GM23338 (cell line): Measurements from ENCODE around the gene ARHGAP28. TPM values are rescaled to one million over a fixed set of nuclear protein-coding genes. Genes with fewer than 3 reads are reported as not detected.

Experiments used
- ATAC-seq: fragments of 200-7000 bp; cut with Tn5 transposase; 3 replicates; pipeline ENCODE4 v1.9.1; 2020
- DNase-seq: peaks from one replicate; pipeline ENCODE4 v3.0.0-alpha.2; 2015; ENCODE audit warnings: low spot score
- H2AFZ ChIP-seq: fragments of 200-600 bp; sonication (generic); 2 replicates; pipeline ENCODE4 v1.8.0; 2016; ENCODE audit warnings: antibody characterized with exemption, mild to moderate bottlenecking, moderate library complexity
- H3F3A ChIP-seq: fragments of 200-600 bp; sonication (generic); replicated peaks from 2 replicates; pipeline ENCODE4 v1.8.0; 2017; ENCODE audit warnings: antibody characterized with exemption, mixed run types, low read depth
- H3K27ac ChIP-seq: fragments of 200-600 bp; sonication (generic); 2 replicates; pipeline ENCODE4 v1.6.1; 2016; ENCODE audit warnings: low read depth
- H3K27me3 ChIP-seq: fragments of 200-600 bp; sonication (generic); 2 replicates; pipeline ENCODE4 v1.8.0; 2016; ENCODE audit warnings: mild to moderate bottlenecking, mixed run types, moderate library complexity; ENCODE audit not compliant: insufficient read depth
- H3K36me3 ChIP-seq: fragments of 200-600 bp; sonication (generic); 2 replicates; pipeline ENCODE4 v1.8.0; 2016; ENCODE audit warnings: mild to moderate bottlenecking; ENCODE audit not compliant: insufficient read depth
- H3K4me1 ChIP-seq: fragments of 200-600 bp; sonication (generic); 2 replicates; pipeline ENCODE4 v1.8.0; 2016; ENCODE audit warnings: mild to moderate bottlenecking, moderate library complexity; ENCODE audit not compliant: insufficient read depth
- H3K4me2 ChIP-seq: fragments of 200-600 bp; sonication (generic); 2 replicates; pipeline ENCODE4 v1.7.1; 2017; ENCODE audit warnings: mixed run types
- H3K4me3 ChIP-seq: fragments of 200-600 bp; sonication (generic); 2 replicates; pipeline ENCODE4 v1.6.1; 2016; ENCODE audit warnings: mixed run types
- H3K79me2 ChIP-seq: fragments of 200-600 bp; sonication (generic); replicated peaks from 2 replicates; pipeline ENCODE4 v1.8.0; 2017; ENCODE audit warnings: mild to moderate bottlenecking; ENCODE audit not compliant: insufficient read depth
- H3K9me2 ChIP-seq: fragments of 200-600 bp; sonication (generic); 2 replicates; pipeline ENCODE4 v1.8.0; 2017; ENCODE audit not compliant: insufficient read depth
- H4K20me1 ChIP-seq: fragments of 200-600 bp; sonication (generic); replicated peaks from 2 replicates; pipeline ENCODE4 v1.8.0; 2017; ENCODE audit warnings: mild to moderate bottlenecking; ENCODE audit not compliant: insufficient read depth
- H3K27ac Mint-ChIP-seq: 2 replicates; pipeline ENCODE4 v1.8.0; 2020; ENCODE audit warnings: inconsistent platforms, mild to moderate bottlenecking, moderate library complexity, mixed read lengths
- H3K27me3 Mint-ChIP-seq: 3 replicates; pipeline ENCODE4 v1.8.0; 2022; ENCODE audit warnings: low read depth, mild to moderate bottlenecking, moderate library complexity, mixed read lengths, inconsistent platforms; ENCODE audit not compliant: insufficient read depth, poor library complexity
- H3K36me3 Mint-ChIP-seq: 3 replicates; pipeline ENCODE4 v1.8.0; 2021; ENCODE audit warnings: low read depth, mild to moderate bottlenecking, inconsistent platforms, moderate library complexity, mixed read lengths
- H3K4me1 Mint-ChIP-seq: 3 replicates; pipeline ENCODE4 v1.8.0; 2020; ENCODE audit warnings: mild to moderate bottlenecking, inconsistent platforms, mixed read lengths
- H3K4me3 Mint-ChIP-seq: 3 replicates; pipeline ENCODE4 v1.8.0; 2021; ENCODE audit warnings: moderate library complexity, mild to moderate bottlenecking, inconsistent platforms, mixed read lengths
- H3K9me3 Mint-ChIP-seq: 3 replicates; pipeline ENCODE4 v1.8.0; 2020; ENCODE audit warnings: moderate library complexity, mild to moderate bottlenecking, inconsistent platforms, mixed read lengths
- CREB1 ChIP-seq: fragments of 250-450 bp; sonication (Bioruptor Pico); IDR thresholded peaks from 2 replicates; pipeline ENCODE4 v1.5.0; 2020; ENCODE audit warnings: low read depth, mild to moderate bottlenecking, moderate library complexity
- CTCF ChIP-seq, 2 experiments: fragments of 200-600 bp in 1 of 2; sonication (generic) in 1 of 2; conservative IDR thresholded peaks; 2 replicates each; pipeline versions ENCODE4 v1.5.1 to v1.6.1; 2016 to 2017; ENCODE audit warnings: antibody characterized with exemption in 2 of 2, low read depth in 2 of 2, mild to moderate bottlenecking in 2 of 2, moderate library complexity in 1 of 2
- EZH2 ChIP-seq: fragments of 200-600 bp; sonication (generic); IDR thresholded peaks from one replicate; pipeline ENCODE4 v1.8.0; 2017; ENCODE audit warnings: antibody characterized with exemption, mild to moderate bottlenecking, low read depth; ENCODE audit not compliant: unreplicated experiment
- EZH2phosphoT487 ChIP-seq: fragments of 200-600 bp; sonication (generic); IDR thresholded peaks from one replicate; pipeline ENCODE4 v1.8.1; 2018; ENCODE audit warnings: antibody characterized with exemption; ENCODE audit not compliant: unreplicated experiment
- JUNB ChIP-seq: IDR thresholded peaks from one replicate; pipeline ENCODE4 v1.6.1; 2016; ENCODE audit warnings: antibody characterized with exemption; ENCODE audit not compliant: unreplicated experiment
- NANOG ChIP-seq: IDR thresholded peaks from 2 replicates; pipeline ENCODE4 v1.6.1; 2016; ENCODE audit warnings: antibody characterized with exemption, borderline replicate concordance
- POLR2AphosphoS5 ChIP-seq: IDR thresholded peaks from 2 replicates; pipeline ENCODE4 v1.6.1; 2016; ENCODE audit warnings: antibody characterized with exemption, low read depth
- REST ChIP-seq: IDR thresholded peaks from one replicate; pipeline ENCODE4 v1.6.1; 2018; ENCODE audit warnings: antibody characterized with exemption; ENCODE audit not compliant: unreplicated experiment
- STAT1 ChIP-seq: IDR thresholded peaks from one replicate; pipeline ENCODE4 v1.6.1; 2016; ENCODE audit warnings: antibody characterized with exemption; ENCODE audit not compliant: unreplicated experiment
- ZNF114 ChIP-seq: fragments of 250-450 bp; sonication (Bioruptor Pico); IDR thresholded peaks from 2 replicates; pipeline ENCODE4 v1.5.0; 2020; ENCODE audit warnings: mild to moderate bottlenecking, moderate library complexity
- ZNF331 ChIP-seq: fragments of 250-450 bp; sonication (Bioruptor Pico); IDR thresholded peaks from 2 replicates; pipeline ENCODE4 v1.5.0; 2020; ENCODE audit warnings: low read depth, mild to moderate bottlenecking, moderate library complexity
- polyA plus RNA-seq: library from polyadenylated mRNA; unstranded; fragments of >200 nt; fragmentation: Nextera tagmentation; extraction: Ambion mirVana; gene quantifications from 2 replicates; pipeline ENCODE4 v1.2.1, GENCODE V29; 2016
- total RNA-seq: library from RNA; depleted of rRNA; stranded (reverse); fragments of >200 nt; shearing (Covaris generic); gene quantifications from 2 replicates; pipeline ENCODE4 v1.2.3, GENCODE V29; 2014
- TF ChIP-seq, protein P1 (sequence below): IDR thresholded peaks from 2 replicates; pipeline ENCODE4 v1.6.1; 2016; ENCODE audit warnings: antibody characterized with exemption
- TF ChIP-seq, protein P2 (sequence below): fragments of 250-450 bp; sonication (Bioruptor Pico); IDR thresholded peaks from 2 replicates; pipeline ENCODE4 v1.5.0; 2020; ENCODE audit warnings: mild to moderate bottlenecking, moderate library complexity

Gene ARHGAP28
- total and polyA plus RNA-seq, 2 experiments from 2014 or later: 2.8 to 9.6 TPM

DNA sequence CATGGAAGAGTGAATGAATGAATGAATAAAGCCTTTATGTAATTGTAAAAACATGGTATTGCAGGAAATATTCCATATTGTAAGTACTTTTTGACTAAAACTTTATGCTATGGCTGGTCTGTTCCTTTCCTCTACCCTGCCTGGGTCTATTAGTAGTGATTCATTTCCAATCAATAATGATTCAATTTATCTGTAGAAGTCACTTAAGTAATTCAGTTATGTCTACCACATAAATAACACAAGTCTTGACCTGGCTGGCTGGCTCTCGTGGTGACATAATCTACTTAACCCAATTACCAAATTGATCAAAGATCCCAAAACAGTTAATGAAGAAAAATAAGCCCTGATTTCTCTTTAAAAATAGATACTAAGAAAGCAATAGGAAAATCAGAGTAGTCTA lies 7.8 kb upstream of the ARHGAP28 start:
- Mint-ChIP-seq H3K27ac (no peak overlapping the region), H3K36me3 (no peaks in the 10 kb centered on the region), H3K4me3 (no peak overlapping the region), H3K27me3 (no peaks in the 10 kb centered on the region), H3K9me3 (no peaks in the 10 kb centered on the region), H3K4me1 (peaks cover 11% of the 10 kb centered on the region)
- Histone ChIP-seq H3F3A (no peaks in the 10 kb centered on the region), H3K4me1 (no peaks in the 10 kb centered on the region), H3K9me2 (0 out of 2 replicates have a peak, but pooled peaks cover 6% of the 10 kb centered on the region), H3K4me2 (no peak overlapping the region), H3K4me3 (no peak overlapping the region), H3K79me2 (no peaks in the 10 kb centered on the region), H3K27ac (no peak overlapping the region), H4K20me1 (no peaks in the 10 kb centered on the region), H3K27me3 (no peaks in the 10 kb centered on the region), H3K36me3 (no peaks in the 10 kb centered on the region), H2AFZ (no peak overlapping the region)
- ATAC-seq (no peak), DNase-seq (no peak)
- TF ChIP-seq STAT1: no peak
- no peak for TF ChIP-seq CTCF (conservative IDR thresholded peaks at IDR 0.05; ENCODE audit: low read depth in 2 of 2)
- TF ChIP-seq EZH2: no peak
- no peak for TF ChIP-seq ZNF114
- TF ChIP-seq CREB1 (CRISPR knock-in tag): no peak
- no peak for TF ChIP-seq POLR2AphosphoS5
- TF ChIP-seq EZH2phosphoT487: no peak
- TF ChIP-seq JUNB: no peak
- no peak for TF ChIP-seq REST
- no peak for TF ChIP-seq NANOG
- TF ChIP-seq ZNF331: no peak
- TF ChIP-seq, protein P1, sequence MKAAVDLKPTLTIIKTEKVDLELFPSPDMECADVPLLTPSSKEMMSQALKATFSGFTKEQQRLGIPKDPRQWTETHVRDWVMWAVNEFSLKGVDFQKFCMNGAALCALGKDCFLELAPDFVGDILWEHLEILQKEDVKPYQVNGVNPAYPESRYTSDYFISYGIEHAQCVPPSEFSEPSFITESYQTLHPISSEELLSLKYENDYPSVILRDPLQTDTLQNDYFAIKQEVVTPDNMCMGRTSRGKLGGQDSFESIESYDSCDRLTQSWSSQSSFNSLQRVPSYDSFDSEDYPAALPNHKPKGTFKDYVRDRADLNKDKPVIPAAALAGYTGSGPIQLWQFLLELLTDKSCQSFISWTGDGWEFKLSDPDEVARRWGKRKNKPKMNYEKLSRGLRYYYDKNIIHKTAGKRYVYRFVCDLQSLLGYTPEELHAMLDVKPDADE: no peak
- TF ChIP-seq, protein P2, sequence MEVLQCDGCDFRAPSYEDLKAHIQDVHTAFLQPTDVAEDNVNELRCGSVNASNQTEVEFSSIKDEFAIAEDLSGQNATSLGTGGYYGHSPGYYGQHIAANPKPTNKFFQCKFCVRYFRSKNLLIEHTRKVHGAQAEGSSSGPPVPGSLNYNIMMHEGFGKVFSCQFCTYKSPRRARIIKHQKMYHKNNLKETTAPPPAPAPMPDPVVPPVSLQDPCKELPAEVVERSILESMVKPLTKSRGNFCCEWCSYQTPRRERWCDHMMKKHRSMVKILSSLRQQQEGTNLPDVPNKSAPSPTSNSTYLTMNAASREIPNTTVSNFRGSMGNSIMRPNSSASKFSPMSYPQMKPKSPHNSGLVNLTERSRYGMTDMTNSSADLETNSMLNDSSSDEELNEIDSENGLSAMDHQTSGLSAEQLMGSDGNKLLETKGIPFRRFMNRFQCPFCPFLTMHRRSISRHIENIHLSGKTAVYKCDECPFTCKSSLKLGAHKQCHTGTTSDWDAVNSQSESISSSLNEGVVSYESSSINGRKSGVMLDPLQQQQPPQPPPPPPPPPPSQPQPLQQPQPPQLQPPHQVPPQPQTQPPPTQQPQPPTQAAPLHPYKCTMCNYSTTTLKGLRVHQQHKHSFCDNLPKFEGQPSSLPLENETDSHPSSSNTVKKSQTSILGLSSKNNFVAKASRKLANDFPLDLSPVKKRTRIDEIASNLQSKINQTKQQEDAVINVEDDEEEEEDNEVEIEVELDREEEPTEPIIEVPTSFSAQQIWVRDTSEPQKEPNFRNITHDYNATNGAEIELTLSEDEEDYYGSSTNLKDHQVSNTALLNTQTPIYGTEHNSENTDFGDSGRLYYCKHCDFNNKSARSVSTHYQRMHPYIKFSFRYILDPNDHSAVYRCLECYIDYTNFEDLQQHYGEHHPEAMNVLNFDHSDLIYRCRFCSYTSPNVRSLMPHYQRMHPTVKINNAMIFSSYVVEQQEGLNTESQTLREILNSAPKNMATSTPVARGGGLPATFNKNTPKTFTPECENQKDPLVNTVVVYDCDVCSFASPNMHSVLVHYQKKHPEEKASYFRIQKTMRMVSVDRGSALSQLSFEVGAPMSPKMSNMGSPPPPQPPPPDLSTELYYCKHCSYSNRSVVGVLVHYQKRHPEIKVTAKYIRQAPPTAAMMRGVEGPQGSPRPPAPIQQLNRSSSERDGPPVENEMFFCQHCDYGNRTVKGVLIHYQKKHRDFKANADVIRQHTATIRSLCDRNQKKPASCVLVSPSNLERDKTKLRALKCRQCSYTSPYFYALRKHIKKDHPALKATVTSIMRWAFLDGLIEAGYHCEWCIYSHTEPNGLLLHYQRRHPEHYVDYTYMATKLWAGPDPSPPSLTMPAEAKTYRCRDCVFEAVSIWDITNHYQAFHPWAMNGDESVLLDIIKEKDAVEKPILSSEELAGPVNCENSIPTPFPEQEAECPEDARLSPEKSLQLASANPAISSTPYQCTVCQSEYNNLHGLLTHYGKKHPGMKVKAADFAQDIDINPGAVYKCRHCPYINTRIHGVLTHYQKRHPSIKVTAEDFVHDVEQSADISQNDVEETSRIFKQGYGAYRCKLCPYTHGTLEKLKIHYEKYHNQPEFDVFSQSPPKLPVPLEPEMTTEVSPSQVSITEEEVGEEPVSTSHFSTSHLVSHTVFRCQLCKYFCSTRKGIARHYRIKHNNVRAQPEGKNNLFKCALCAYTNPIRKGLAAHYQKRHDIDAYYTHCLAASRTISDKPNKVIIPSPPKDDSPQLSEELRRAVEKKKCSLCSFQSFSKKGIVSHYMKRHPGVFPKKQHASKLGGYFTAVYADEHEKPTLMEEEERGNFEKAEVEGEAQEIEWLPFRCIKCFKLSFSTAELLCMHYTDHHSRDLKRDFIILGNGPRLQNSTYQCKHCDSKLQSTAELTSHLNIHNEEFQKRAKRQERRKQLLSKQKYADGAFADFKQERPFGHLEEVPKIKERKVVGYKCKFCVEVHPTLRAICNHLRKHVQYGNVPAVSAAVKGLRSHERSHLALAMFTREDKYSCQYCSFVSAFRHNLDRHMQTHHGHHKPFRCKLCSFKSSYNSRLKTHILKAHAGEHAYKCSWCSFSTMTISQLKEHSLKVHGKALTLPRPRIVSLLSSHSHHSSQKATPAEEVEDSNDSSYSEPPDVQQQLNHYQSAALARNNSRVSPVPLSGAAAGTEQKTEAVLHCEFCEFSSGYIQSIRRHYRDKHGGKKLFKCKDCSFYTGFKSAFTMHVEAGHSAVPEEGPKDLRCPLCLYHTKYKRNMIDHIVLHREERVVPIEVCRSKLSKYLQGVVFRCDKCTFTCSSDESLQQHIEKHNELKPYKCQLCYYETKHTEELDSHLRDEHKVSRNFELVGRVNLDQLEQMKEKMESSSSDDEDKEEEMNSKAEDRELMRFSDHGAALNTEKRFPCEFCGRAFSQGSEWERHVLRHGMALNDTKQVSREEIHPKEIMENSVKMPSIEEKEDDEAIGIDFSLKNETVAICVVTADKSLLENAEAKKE: no peak
